ENCODE results near the gene CHMP3.

DNA sequence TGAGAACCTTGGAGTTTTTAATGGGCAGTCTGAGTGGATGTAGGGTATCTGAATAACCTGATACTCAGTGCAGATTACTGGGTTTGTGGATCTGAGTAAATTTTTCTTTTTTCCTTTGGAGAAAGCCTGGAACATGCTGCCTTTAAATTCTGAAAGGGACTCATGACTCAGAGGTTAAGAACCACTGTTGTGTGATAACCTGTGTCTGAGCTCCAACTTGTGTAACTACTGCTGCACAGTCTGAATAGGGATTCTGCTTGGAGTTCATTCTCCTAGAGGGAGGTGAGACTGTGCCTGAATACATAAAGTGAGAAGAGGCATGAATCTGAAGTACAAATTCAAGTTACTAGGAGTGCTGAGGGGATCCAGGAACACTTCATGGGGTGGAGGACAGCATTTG is 85.9 kb downstream of the CHMP3 start:
- TF ChIP-seq POLR2A (IDR thresholded peaks at IDR 0.05), result no peak
- TF ChIP-seq, protein P1, sequence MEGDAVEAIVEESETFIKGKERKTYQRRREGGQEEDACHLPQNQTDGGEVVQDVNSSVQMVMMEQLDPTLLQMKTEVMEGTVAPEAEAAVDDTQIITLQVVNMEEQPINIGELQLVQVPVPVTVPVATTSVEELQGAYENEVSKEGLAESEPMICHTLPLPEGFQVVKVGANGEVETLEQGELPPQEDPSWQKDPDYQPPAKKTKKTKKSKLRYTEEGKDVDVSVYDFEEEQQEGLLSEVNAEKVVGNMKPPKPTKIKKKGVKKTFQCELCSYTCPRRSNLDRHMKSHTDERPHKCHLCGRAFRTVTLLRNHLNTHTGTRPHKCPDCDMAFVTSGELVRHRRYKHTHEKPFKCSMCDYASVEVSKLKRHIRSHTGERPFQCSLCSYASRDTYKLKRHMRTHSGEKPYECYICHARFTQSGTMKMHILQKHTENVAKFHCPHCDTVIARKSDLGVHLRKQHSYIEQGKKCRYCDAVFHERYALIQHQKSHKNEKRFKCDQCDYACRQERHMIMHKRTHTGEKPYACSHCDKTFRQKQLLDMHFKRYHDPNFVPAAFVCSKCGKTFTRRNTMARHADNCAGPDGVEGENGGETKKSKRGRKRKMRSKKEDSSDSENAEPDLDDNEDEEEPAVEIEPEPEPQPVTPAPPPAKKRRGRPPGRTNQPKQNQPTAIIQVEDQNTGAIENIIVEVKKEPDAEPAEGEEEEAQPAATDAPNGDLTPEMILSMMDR (IDR thresholded peaks at IDR 0.05), result no peak

All from adrenal gland (tissue), 5 donors.